Measurements from ENCODE around the gene LMX1A. TPM values are rescaled to one million over a fixed set of nuclear protein-coding genes. Genes with fewer than 3 reads are reported as not detected.

Gene LMX1A
- total and polyA plus RNA-seq, 9 of the 15 experiments (the other 6 are each of a cell fraction or from before 2014, with no cell fraction given) = not detected

- Histone ChIP-seq H3K36me3 (ENCODE audit: control insufficient read depth, insufficient read depth, low read length) (no peaks in the 10 kb centered on the region), H3K9me1 (ENCODE audit: control insufficient read depth, insufficient read depth, low read length) (no peaks in the 10 kb centered on the region), H4K20me1 (replicated peaks; ENCODE audit: control insufficient read depth, insufficient read depth, low read length) (no peaks in the 10 kb centered on the region), H2AFZ (ENCODE audit: low read depth, low read length) (no peak overlapping the region), H3K27ac (ENCODE audit: extremely low read depth, low read depth, low read length) (no peak overlapping the region), H3K27me3 (ENCODE audit: control insufficient read depth in 2 of 2, insufficient read depth in 2 of 2, low read length in 2 of 2) (no peaks in the 10 kb centered on the region), H3K4me3 (no peak overlapping the region), H3K9me3 (replicated peaks; ENCODE audit: control insufficient read depth, insufficient read depth, low read depth, low read length) (no peaks in the 10 kb centered on the region), H3K4me1 (replicated peaks in 1 of 2; ENCODE audit: control insufficient read depth in 2 of 2, insufficient read depth in 2 of 2, low read length in 2 of 2) (no peaks in the 10 kb centered on the region), H3K9ac (ENCODE audit: insufficient read depth in 1 of 2, low read depth in 2 of 2, low read length in 2 of 2) (no peak overlapping the region), H3K4me2 (ENCODE audit: insufficient read depth, low read length) (no peak overlapping the region), H3K79me2 (ENCODE audit: control insufficient read depth, insufficient read depth, low read length) (no peaks in the 10 kb centered on the region)
- in situ Hi-C loops (cut with MboI) = no loop called here
- no TSS peak for BruUV-seq (replicated peaks)
- ChIA-PET POLR2A (no interaction called here), CTCF (ENCODE audit: low intra/inter-chr PET ratio) (no interaction called here)
- DNase-seq (ENCODE audit: extremely low read depth in 1 of 4, low spot score in 3 of 4) (no peak), ATAC-seq (no peak), FAIRE-seq (no peak)
- 2% methylated on average over 4 of the region's 4 CpGs for WGBS (ENCODE audit: insufficient coverage, low coverage, missing lambda C conversion rate)
- intact Hi-C loops (cut with micrococcal nuclease) = no loop called here
- TF ChIP-seq ZNF212 (CRISPR knock-in tag; IDR thresholded peaks at IDR 0.05) (no peak), KAT2B (IDR thresholded peaks at IDR 0.05; ENCODE audit: low read depth, low read length) (no peak), TCF15 (CRISPR knock-in tag; IDR thresholded peaks at IDR 0.05) (no peak), CTCF (IDR thresholded peaks at IDR 0.05 in 2 of 3, conservative IDR thresholded peaks at IDR 0.05 in 1 of 3; ENCODE audit: insufficient read depth in 2 of 3, low read depth in 1 of 3, low read length in 3 of 3) (no peak), MECOM (CRISPR knock-in tag; IDR thresholded peaks at IDR 0.05) (no peak), ILK (tag; IDR thresholded peaks at IDR 0.05; ENCODE audit: borderline replicate concordance, low read depth) (no peak), ZNF586 (CRISPR knock-in tag; conservative IDR thresholded peaks at IDR 0.05) (no peak), ZKSCAN8 (CRISPR knock-in tag; IDR thresholded peaks at IDR 0.05) (no peak), ZNF707 (CRISPR knock-in tag; conservative IDR thresholded peaks at IDR 0.05) (no peak), RBM17 (IDR thresholded peaks at IDR 0.05; ENCODE audit: borderline replicate concordance, low read depth, low read length) (no peak), KDM5B (IDR thresholded peaks at IDR 0.05; ENCODE audit: insufficient replicate concordance, low read depth, low read length) (no peak), SNRNP70 (optimal IDR thresholded peaks at IDR 0.05; ENCODE audit: low read depth, low read length) (no peak)
Observed at GRCh38 chr1:165191087-165191486, 165.4 kb downstream of the LMX1A start.
